Glutamatergic neuron (in vitro differentiated cells): Measurements from ENCODE around the gene ARAP2. TPM values are rescaled to one million over a fixed set of nuclear protein-coding genes. Genes with fewer than 3 reads are reported as not detected.

Experiments
- DNase-seq: peaks from one replicate; pipeline ENCODE4 v3.0.0; 2022
- H3K27ac Mint-ChIP-seq: one replicate; pipeline ENCODE4 v1.8.0; 2020; ENCODE audit warnings: mild to moderate bottlenecking, mixed read lengths, inconsistent platforms; ENCODE audit not compliant: unreplicated experiment
- H3K27me3 Mint-ChIP-seq: one replicate; pipeline ENCODE4 v1.8.0; 2020; ENCODE audit warnings: mild to moderate bottlenecking, moderate library complexity, mixed read lengths, inconsistent platforms; ENCODE audit not compliant: unreplicated experiment
- H3K36me3 Mint-ChIP-seq: one replicate; pipeline ENCODE4 v1.8.0; 2020; ENCODE audit warnings: mild to moderate bottlenecking, mixed read lengths, inconsistent platforms; ENCODE audit not compliant: unreplicated experiment
- H3K4me1 Mint-ChIP-seq: one replicate; pipeline ENCODE4 v1.8.0; 2020; ENCODE audit warnings: mild to moderate bottlenecking, low read depth, mixed read lengths, inconsistent platforms; ENCODE audit not compliant: unreplicated experiment
- H3K4me3 Mint-ChIP-seq: one replicate; pipeline ENCODE4 v1.8.0; 2020; ENCODE audit warnings: mild to moderate bottlenecking, mixed read lengths, inconsistent platforms; ENCODE audit not compliant: unreplicated experiment
- H3K9me3 Mint-ChIP-seq: one replicate; pipeline ENCODE4 v1.8.0; 2020; ENCODE audit warnings: mild to moderate bottlenecking, moderate library complexity, mixed read lengths, inconsistent platforms; ENCODE audit not compliant: unreplicated experiment
- long read RNA-seq: library from polyadenylated mRNA; unstranded; transcript quantifications from one replicate; pipeline ENCODE4 v2.0.0, GENCODE V29; 2020; ENCODE audit not compliant: unreplicated experiment
- total RNA-seq: library from RNA; stranded (reverse); fragmentation: NEBNext Ultra II Directional; extraction: Animal tissue kit (Norgen Biotek cat#: 25700); gene quantifications from one replicate; pipeline ENCODE4 v1.2.1, GENCODE V29; 2021; ENCODE audit not compliant: unreplicated experiment
- TF ChIP-seq, protein P1 (sequence below): fragments of 200-600 bp; sonication (generic); IDR thresholded peaks from one replicate; pipeline ENCODE4 v1.5.0; 2021; ENCODE audit not compliant: partially characterized antibody, unreplicated experiment

The ARAP2 gene, protein sequence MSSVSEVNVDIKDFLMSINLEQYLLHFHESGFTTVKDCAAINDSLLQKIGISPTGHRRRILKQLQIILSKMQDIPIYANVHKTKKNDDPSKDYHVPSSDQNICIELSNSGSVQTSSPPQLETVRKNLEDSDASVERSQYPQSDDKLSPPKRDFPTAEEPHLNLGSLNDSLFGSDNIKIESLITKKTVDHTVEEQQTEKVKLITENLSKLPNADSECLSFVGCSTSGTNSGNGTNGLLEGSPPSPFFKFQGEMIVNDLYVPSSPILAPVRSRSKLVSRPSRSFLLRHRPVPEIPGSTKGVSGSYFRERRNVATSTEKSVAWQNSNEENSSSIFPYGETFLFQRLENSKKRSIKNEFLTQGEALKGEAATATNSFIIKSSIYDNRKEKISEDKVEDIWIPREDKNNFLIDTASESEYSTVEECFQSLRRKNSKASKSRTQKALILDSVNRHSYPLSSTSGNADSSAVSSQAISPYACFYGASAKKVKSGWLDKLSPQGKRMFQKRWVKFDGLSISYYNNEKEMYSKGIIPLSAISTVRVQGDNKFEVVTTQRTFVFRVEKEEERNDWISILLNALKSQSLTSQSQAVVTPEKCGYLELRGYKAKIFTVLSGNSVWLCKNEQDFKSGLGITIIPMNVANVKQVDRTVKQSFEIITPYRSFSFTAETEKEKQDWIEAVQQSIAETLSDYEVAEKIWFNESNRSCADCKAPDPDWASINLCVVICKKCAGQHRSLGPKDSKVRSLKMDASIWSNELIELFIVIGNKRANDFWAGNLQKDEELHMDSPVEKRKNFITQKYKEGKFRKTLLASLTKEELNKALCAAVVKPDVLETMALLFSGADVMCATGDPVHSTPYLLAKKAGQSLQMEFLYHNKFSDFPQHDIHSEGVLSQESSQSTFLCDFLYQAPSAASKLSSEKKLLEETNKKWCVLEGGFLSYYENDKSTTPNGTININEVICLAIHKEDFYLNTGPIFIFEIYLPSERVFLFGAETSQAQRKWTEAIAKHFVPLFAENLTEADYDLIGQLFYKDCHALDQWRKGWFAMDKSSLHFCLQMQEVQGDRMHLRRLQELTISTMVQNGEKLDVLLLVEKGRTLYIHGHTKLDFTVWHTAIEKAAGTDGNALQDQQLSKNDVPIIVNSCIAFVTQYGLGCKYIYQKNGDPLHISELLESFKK (N-terminal part only)
- total RNA-seq: 1.4 TPM
- long read RNA-seq: 0 reads

DNA sequence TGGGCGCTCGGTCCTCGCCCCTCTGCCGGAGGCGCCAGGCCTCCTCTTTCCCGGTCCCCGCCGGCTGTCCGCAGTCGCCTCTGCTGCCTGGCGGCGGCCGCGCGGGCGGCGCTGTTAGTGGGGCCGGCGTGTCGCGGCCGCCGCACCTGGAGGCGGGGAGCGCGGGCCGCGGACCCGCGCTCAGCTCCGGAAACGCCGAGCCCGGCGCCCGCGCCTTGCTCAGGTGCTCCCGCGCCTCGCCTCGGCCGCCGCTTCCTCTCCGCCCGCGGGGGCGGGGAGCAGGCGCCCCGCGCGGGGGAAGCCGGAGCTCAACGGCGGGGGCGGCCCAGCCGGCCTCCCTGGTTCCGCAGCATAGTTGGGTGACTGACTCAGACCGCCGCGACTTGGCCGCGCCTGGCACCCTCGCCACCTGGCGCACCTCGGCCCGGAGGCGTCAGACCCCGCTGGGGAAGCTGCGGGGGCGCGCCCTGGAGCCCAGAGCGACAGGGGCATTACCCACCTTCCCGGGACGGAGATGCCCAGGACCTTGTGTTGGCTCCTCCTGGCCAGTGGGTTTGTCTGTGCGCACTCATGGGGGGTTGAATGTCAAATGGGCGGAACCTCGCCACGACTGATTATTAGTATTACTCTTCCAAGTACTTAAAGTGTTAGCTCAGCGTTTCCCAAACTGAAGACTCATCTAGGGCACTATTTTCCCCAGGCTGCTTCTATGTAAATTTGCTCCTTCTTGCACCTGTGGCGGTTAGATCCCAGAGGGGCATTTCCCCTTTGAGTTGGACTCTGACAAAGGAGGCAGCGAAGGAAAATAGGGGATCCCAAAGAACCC lies at the start of gene ARAP2:
Gene ARAP2 (minus strand): TSS at position 258 of the 826 bp plus-strand sequence. CDS start 15,028 bp downstream, outside the sequence.
- peaks cover 5% of the 10 kb centered on the region for H3K9me3 Mint-ChIP-seq
- H3K36me3 Mint-ChIP-seq: peaks cover 4% of the 10 kb centered on the region
- TF ChIP-seq, protein P1, sequence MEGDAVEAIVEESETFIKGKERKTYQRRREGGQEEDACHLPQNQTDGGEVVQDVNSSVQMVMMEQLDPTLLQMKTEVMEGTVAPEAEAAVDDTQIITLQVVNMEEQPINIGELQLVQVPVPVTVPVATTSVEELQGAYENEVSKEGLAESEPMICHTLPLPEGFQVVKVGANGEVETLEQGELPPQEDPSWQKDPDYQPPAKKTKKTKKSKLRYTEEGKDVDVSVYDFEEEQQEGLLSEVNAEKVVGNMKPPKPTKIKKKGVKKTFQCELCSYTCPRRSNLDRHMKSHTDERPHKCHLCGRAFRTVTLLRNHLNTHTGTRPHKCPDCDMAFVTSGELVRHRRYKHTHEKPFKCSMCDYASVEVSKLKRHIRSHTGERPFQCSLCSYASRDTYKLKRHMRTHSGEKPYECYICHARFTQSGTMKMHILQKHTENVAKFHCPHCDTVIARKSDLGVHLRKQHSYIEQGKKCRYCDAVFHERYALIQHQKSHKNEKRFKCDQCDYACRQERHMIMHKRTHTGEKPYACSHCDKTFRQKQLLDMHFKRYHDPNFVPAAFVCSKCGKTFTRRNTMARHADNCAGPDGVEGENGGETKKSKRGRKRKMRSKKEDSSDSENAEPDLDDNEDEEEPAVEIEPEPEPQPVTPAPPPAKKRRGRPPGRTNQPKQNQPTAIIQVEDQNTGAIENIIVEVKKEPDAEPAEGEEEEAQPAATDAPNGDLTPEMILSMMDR: no peak
- H3K4me3 Mint-ChIP-seq: peak within 1 kb of the TSS; percentile 86
- no peaks in the 10 kb centered on the region for H3K4me1 Mint-ChIP-seq
- DNase-seq: no peak
- peaks cover 5% of the 10 kb centered on the region for H3K27me3 Mint-ChIP-seq
- no peak within 1 kb of the TSS for H3K27ac Mint-ChIP-seq

DNA sequence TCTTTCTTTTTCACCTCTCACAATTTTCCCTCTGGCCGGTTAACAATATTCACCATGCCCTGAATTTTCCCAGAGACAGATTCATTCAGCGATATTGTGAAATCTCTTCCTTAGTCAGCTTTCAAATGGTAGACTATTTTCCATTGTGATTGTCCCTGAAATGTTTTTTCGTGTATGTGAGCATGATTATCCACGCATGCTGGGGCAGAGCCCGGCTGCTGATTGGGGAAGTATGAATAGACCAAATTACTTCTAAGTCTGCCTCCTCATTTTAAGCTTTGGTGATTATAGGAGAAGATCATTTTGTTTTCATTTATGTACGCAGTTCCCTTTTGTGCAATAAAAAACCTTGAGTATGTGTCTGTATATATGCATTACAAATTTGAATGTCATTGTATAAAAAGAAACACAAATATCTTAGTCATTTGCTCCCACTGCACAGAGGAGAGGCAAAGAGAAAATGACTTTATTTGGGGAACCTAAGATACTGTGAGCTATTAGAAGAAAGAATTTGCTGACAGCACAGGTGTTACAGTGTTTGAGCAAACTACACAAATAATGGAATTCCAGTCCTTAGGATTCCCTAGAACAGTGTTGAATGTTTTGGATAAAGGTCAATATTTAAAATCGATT lies 48.4 kb upstream of the ARAP2 start:
- Mint-ChIP-seq H3K9me3 (no peaks in the 10 kb centered on the region), H3K4me1 (no peaks in the 10 kb centered on the region), H3K27me3 (no peaks in the 10 kb centered on the region), H3K4me3 (no peak overlapping the region), H3K36me3 (no peaks in the 10 kb centered on the region), H3K27ac (no peak overlapping the region)
- DNase-seq: no peak
- TF ChIP-seq, protein P1: no peak

DNA sequence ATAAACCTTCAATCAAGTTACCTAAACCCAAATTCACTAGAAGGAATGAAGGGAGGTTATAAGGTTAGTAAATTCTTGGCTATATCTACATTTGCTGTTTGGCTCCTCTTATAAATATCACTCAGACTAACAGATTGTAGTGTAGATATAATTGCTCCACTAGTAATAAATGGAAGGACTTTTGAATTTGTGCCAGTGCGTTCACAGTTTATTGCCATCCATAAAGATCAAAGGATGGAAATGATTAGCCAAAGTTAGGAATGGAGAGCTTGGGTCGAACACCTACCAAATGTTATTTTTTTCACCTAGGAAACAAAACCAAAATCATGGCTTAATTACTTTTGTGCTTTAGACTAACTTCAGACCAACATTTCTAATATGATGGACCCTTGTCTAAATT lies 46.3 kb upstream of the ARAP2 start:
- Mint-ChIP-seq H3K27me3 (no peaks in the 10 kb centered on the region), H3K9me3 (no peaks in the 10 kb centered on the region), H3K36me3 (no peaks in the 10 kb centered on the region), H3K4me3 (no peak overlapping the region), H3K27ac (no peak overlapping the region), H3K4me1 (no peaks in the 10 kb centered on the region)
- TF ChIP-seq, protein P1: no peak
- DNase-seq: no peak

DNA sequence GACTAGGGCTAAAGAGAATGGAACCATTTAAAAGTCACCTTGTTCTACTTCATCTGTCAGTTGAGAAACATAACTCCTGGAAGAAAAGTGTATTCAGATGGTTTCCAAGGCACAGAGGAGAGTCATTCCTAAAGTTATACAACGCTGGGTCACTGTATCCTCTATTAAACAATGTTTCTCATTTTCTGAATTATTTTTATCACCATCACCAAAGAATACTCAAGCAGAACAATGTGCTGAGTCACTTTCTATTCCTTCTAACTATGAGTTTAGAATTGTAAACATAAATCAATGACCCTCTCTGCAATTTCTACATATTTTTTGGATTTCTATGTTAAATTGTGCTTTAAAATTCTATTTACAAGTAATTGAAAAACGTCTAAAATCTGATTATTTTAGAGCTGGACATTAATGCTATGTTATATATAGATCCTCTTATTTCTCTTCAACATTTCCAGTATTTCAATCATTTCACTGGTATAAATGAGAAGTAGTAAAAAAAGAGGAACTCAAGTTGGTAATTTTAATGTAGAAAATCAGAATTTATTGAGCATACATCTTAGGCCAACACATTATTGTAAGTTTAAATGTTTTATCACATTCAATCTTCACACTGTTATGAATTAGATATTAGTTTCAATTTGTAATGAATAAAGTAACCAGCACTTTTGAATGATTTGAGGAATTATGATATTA lies 44.6 kb upstream of the ARAP2 start:
- Mint-ChIP-seq H3K36me3 (no peaks in the 10 kb centered on the region), H3K27ac (no peak overlapping the region), H3K4me1 (no peaks in the 10 kb centered on the region), H3K9me3 (no peaks in the 10 kb centered on the region), H3K4me3 (no peak overlapping the region), H3K27me3 (no peaks in the 10 kb centered on the region)
- TF ChIP-seq, protein P1: no peak
- DNase-seq: no peak
